Keratinocyte (primary cell): ENCODE results near the gene RANBP3. TPM values are rescaled to one million over a fixed set of nuclear protein-coding genes. Genes with fewer than 3 reads are reported as not detected.

Experiments used
- DNase-seq: peaks from one replicate; pipeline ENCODE4 v3.0.0-alpha.2; 2011; ENCODE audit warnings: low read depth, missing footprints, low spot score
- FAIRE-seq: peaks from 2 replicates; lab custom pipeline; 2011; peaks lifted over from hg19 to GRCh38; lab: Jason Lieb, UNC
- H2AFZ ChIP-seq: 2 replicates; pipeline ENCODE4 v1.6.0; 2012; ENCODE audit warnings: low read length, control low read depth, inconsistent platforms; ENCODE audit not compliant: control insufficient read depth
- H3K27ac ChIP-seq: 2 replicates; pipeline ENCODE4 v1.5.1; 2011; ENCODE audit warnings: low read length; ENCODE audit not compliant: control insufficient read depth, insufficient read depth
- H3K27me3 ChIP-seq: 3 replicates; pipeline ENCODE4 v1.6.0; 2011; ENCODE audit warnings: low read length; ENCODE audit not compliant: control insufficient read depth, insufficient read depth; ENCODE audit errors: extremely low read depth
- H3K36me3 ChIP-seq, 2 experiments: 2 replicates in 1 of 2; 3 replicates in 1 of 2; pipeline ENCODE4 v1.5.1; 2011; ENCODE audit warnings: low read length in 2 of 2, mild to moderate bottlenecking in 1 of 2; ENCODE audit not compliant: control insufficient read depth in 2 of 2, insufficient read depth in 2 of 2; ENCODE audit errors: extremely low read depth in 1 of 2
- H3K4me1 ChIP-seq: 3 replicates; pipeline ENCODE4 v1.5.1; 2011; ENCODE audit warnings: low read length; ENCODE audit not compliant: control insufficient read depth, insufficient read depth; ENCODE audit errors: extremely low read depth
- H3K4me2 ChIP-seq: 3 replicates; pipeline ENCODE4 v1.6.0; 2011; ENCODE audit warnings: low read depth, low read length; ENCODE audit not compliant: control insufficient read depth, insufficient read depth; ENCODE audit errors: extremely low read depth
- H3K4me3 ChIP-seq, 3 experiments: fragments of 200-600 bp in 1 of 3; sonication (generic) in 1 of 3; 2 replicates in 2 of 3; 3 replicates in 1 of 3; pipeline ENCODE4 v1.5.1; 2011 to 2016; ENCODE audit warnings: low read length in 3 of 3, mild to moderate bottlenecking in 3 of 3, control low read depth in 2 of 3, inconsistent platforms in 1 of 3, low read depth in 1 of 3, mixed read lengths in 1 of 3, mixed run types in 1 of 3, moderate library complexity in 1 of 3; ENCODE audit not compliant: control insufficient read depth in 2 of 3, insufficient read depth in 2 of 3; ENCODE audit errors: extremely low read depth in 1 of 3
- H3K79me2 ChIP-seq: 2 replicates; pipeline ENCODE4 v1.6.0; 2012; ENCODE audit warnings: low read length; ENCODE audit not compliant: control insufficient read depth, insufficient read depth
- H3K9ac ChIP-seq: 3 replicates; pipeline ENCODE4 v1.6.0; 2011; ENCODE audit warnings: low read length; ENCODE audit not compliant: control insufficient read depth, insufficient read depth; ENCODE audit errors: extremely low read depth
- H3K9me1 ChIP-seq: 3 replicates; pipeline ENCODE4 v1.6.0; 2011; ENCODE audit warnings: low read length; ENCODE audit not compliant: control insufficient read depth, insufficient read depth; ENCODE audit errors: extremely low read depth
- H3K9me3 ChIP-seq: 2 replicates; pipeline ENCODE4 v1.5.1; 2012; ENCODE audit warnings: low read depth, low read length; ENCODE audit not compliant: control insufficient read depth
- H4K20me1 ChIP-seq: 3 replicates; pipeline ENCODE4 v1.6.0; 2011; ENCODE audit warnings: low read length; ENCODE audit not compliant: control insufficient read depth, insufficient read depth; ENCODE audit errors: extremely low read depth
- CTCF ChIP-seq, 3 experiments: IDR thresholded peaks in 1 of 3; conservative IDR thresholded peaks in 1 of 3; optimal IDR thresholded peaks in 1 of 3; 2 replicates in 2 of 3; 3 replicates in 1 of 3; pipeline versions ENCODE3 to v1.5.1; 2011; ENCODE audit warnings: low read length in 3 of 3, mild to moderate bottlenecking in 3 of 3, moderate library complexity in 2 of 3, control low read depth in 1 of 3, inconsistent platforms in 1 of 3; ENCODE audit not compliant: insufficient read depth in 2 of 3; ENCODE audit errors: extremely low read depth in 1 of 3
- EZH2 ChIP-seq: IDR thresholded peaks from one replicate; pipeline ENCODE4 v1.6.1; 2012; ENCODE audit warnings: inconsistent platforms, mild to moderate bottlenecking, low read length, moderate library complexity
- dilution Hi-C: fragments of 300-500 bp; cut with MboI; formaldehyde crosslinking; loops from one replicate; pipeline ENCODE4 v1.7.0; 2020; ENCODE audit warnings: low sequenced_read_pairs; ENCODE audit not compliant: extremely low pct_ligation_motif_present
- polyA plus RNA-seq, 5 experiments: library from polyadenylated mRNA; depleted of rRNA in 3 of 5; stranded (reverse) in 3 of 5; stranded (forward) in 1 of 5; unstranded in 1 of 5; fragments of >200 nt; gene quantifications; 1 replicate in 1 of 5; 2 replicates in 3 of 5; 3 replicates in 1 of 5; pipeline versions ENCODE4 v1.2.1 to v1.2.3, GENCODE V29; 2011 to 2012; ENCODE audit warnings: missing spikeins in 2 of 5, low read depth in 1 of 5, low replicate concordance in 1 of 5

RANBP3 gene
- polyA plus RNA-seq, 1 donor (not counting 4 experiments of a cell fraction or from before 2014, with no cell fraction given), result 36.4 TPM

GRCh38 chr19:5881543-5882299 lies 96.2 kb downstream of the RANBP3 start:
- dilution Hi-C loops, result no loop called here
- H3K9me3 ChIP-seq, result no peaks in the 10 kb centered on the region
- no peaks in the 10 kb centered on the region for H3K79me2 ChIP-seq
- no peaks in the 10 kb centered on the region for H3K9me1 ChIP-seq
- H3K4me3 ChIP-seq, result no peak overlapping the region
- H3K36me3 ChIP-seq, result no peaks in the 10 kb centered on the region
- TF ChIP-seq CTCF (optimal IDR thresholded peaks at IDR 0.05 in 1 of 3, IDR thresholded peaks at IDR 0.05 in 1 of 3, conservative IDR thresholded peaks at IDR 0.05 in 1 of 3; ENCODE audit: extremely low read depth in 1 of 3, insufficient read depth in 2 of 3, low read length in 3 of 3) (no peak), EZH2 (no peak)
- FAIRE-seq (no peak), DNase-seq (no peak)
- H4K20me1 ChIP-seq, result no peaks in the 10 kb centered on the region
- no peak overlapping the region for H3K9ac ChIP-seq
- no peak overlapping the region for H3K4me2 ChIP-seq
- H3K27me3 ChIP-seq, result peaks cover 9% of the 10 kb centered on the region
- peaks cover 7% of the 10 kb centered on the region for H3K4me1 ChIP-seq
- no peak overlapping the region for H2AFZ ChIP-seq
- no peak overlapping the region for H3K27ac ChIP-seq

GRCh38 chr19:5880604-5881078 lies 97.3 kb downstream of the RANBP3 start:
- Histone ChIP-seq H3K9ac (no peak overlapping the region), H3K4me1 (peaks cover 7% of the 10 kb centered on the region), H3K27ac (no peak overlapping the region), H3K79me2 (no peaks in the 10 kb centered on the region), H3K9me1 (no peaks in the 10 kb centered on the region), H3K36me3 (no peaks in the 10 kb centered on the region), H3K27me3 (peaks cover 9% of the 10 kb centered on the region), H3K9me3 (no peaks in the 10 kb centered on the region), H4K20me1 (no peaks in the 10 kb centered on the region), H3K4me3 (no peak overlapping the region), H3K4me2 (no peak overlapping the region), H2AFZ (no peak overlapping the region)
- no peak for FAIRE-seq
- dilution Hi-C loops, result no loop called here
- no peak for TF ChIP-seq EZH2
- TF ChIP-seq CTCF (optimal IDR thresholded peaks at IDR 0.05 in 1 of 3, IDR thresholded peaks at IDR 0.05 in 1 of 3, conservative IDR thresholded peaks at IDR 0.05 in 1 of 3; ENCODE audit: extremely low read depth in 1 of 3, insufficient read depth in 2 of 3, low read length in 3 of 3), result no peak
- DNase-seq, result no peak
